Tibial artery (tissue), 4 donors: Measurements from ENCODE around the gene SARM1.
A peak's percentile ranks its signal among the peaks of the same experiment; 100 is the strongest.

Source experiments
- DNase-seq, 2 donors: peaks; one replicate each; pipeline ENCODE4 v3.0.0-alpha.2; 2019
- H3K27ac ChIP-seq, 2 donors: fragments of 200-600 bp; sonication (generic) in 1 of 2; 1 replicate in 1 of 2; 2 replicates in 1 of 2; pipeline ENCODE4 v1.5.1; 2018 to 2019; ENCODE audit warnings: mild to moderate bottlenecking in 1 of 2
- H3K27me3 ChIP-seq, 2 donors: fragments of 200-600 bp; sonication (generic) in 1 of 2; one replicate each; pipeline versions ENCODE4 v1.5.1 to v1.6.0; 2016 to 2019
- H3K36me3 ChIP-seq, 3 donors: fragments of 200-600 bp; sonication (generic) in 2 of 3; one replicate each; pipeline ENCODE4 v1.5.1; 2016 to 2019; ENCODE audit warnings: mild to moderate bottlenecking in 2 of 3
- H3K4me1 ChIP-seq, 4 donors: fragments of 200-600 bp; sonication (generic) in 2 of 4; 1 replicate in 3 of 4; 2 replicates in 1 of 4; pipeline ENCODE4 v1.5.1; 2016 to 2019
- H3K4me3 ChIP-seq, 2 donors: fragments of 200-600 bp; sonication (generic) in 1 of 2; 1 replicate in 1 of 2; 2 replicates in 1 of 2; pipeline ENCODE4 v1.5.1; 2018 to 2019; ENCODE audit warnings: mild to moderate bottlenecking in 2 of 2
- H3K9me3 ChIP-seq, 3 donors: fragments of 200-600 bp; sonication (generic) in 1 of 3; one replicate each; pipeline ENCODE4 v1.5.1; 2016 to 2019
- intact Hi-C: fragments of 100-400 bp; cut with DNase I; formaldehyde crosslinking; loops from one replicate; pipeline ENCODE4 v1.15.0; 2023; ENCODE audit warnings: low total_unique reads
- TF ChIP-seq, protein P1 (sequence below), 2 experiments: fragments of 200-600 bp in 1 of 2; fragments of 450-650 bp in 1 of 2; IDR thresholded peaks; one replicate each; pipeline ENCODE4 v1.5.1; 2017 to 2019; ENCODE audit warnings: antibody characterized with exemption in 2 of 2, mild to moderate bottlenecking in 1 of 2, moderate library complexity in 1 of 2

The SARM1 gene

DNA sequence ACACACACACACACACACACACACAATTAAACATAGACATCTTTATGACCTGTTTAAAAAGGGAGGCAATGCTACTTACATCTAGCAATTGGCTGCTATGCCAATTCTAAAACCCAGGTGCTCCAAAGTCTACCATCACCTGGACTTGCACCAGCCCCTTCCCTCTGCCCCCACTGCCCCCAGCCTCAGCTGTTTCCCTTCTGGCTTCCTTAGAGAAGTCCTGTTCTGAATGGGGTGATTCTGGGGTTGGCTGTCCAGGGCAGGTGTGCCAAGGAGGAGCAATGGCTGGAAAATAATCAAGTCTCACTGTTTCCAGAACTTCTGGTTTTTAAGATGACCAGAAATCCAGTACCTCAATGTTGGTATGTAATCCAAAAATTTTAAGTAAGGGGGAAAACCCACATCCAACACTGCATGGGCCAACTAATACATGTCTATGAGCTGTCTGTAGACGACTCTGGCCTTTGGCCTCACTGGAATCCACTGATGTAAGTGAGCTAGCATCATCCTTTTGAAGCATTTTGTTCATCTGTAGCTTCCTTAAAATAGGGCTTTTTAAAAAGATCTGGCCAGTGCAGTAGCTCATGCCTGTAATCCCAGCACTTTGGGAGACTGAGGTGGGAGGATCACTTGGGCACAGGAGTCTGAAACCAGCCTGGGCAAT is 38.3 kb upstream of the SARM1 start:
- Histone ChIP-seq H3K36me3 (peaks cover 20 to 41% (median 33%) of the 10 kb centered on the region in 3 donors), H3K4me1 (peaks cover 0 to 42% (median 38%) of the 10 kb centered on the region in 4 donors), H3K4me3 (no peak overlapping the region), H3K27ac (no peak overlapping the region), H3K9me3 (no peaks in the 10 kb centered on the region), H3K27me3 (no peaks in the 10 kb centered on the region)
- no peak for DNase-seq
- intact Hi-C loops: loop anchor here (10.0 kb wide), 2 partner anchors 288 to 962 kb away; partner anchors contain the start of genes NLK and NUFIP2
- TF ChIP-seq, protein P1, sequence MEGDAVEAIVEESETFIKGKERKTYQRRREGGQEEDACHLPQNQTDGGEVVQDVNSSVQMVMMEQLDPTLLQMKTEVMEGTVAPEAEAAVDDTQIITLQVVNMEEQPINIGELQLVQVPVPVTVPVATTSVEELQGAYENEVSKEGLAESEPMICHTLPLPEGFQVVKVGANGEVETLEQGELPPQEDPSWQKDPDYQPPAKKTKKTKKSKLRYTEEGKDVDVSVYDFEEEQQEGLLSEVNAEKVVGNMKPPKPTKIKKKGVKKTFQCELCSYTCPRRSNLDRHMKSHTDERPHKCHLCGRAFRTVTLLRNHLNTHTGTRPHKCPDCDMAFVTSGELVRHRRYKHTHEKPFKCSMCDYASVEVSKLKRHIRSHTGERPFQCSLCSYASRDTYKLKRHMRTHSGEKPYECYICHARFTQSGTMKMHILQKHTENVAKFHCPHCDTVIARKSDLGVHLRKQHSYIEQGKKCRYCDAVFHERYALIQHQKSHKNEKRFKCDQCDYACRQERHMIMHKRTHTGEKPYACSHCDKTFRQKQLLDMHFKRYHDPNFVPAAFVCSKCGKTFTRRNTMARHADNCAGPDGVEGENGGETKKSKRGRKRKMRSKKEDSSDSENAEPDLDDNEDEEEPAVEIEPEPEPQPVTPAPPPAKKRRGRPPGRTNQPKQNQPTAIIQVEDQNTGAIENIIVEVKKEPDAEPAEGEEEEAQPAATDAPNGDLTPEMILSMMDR (IDR thresholded peaks at IDR 0.05): no peak

DNA sequence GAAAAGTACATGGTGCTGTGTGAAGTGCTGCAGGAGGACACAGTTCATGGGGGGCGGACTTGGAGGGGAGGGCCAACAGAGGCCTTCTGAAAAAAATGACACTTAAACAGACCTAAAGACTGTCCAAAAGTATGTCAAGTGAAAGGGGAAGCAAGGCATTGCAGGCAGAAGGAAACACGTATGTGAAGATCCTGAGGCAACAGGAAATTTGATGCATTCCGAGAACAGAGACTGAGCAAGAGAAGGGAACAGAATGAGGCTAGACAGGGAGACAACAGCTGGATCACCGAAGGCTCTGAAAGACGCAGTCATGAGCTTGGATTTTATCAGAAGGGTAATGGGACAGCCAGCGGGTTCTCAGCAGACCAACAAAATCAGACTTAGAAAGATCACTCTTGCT is 37.3 kb upstream of the SARM1 start:
- Histone ChIP-seq H3K27ac (peak overlapping the region in 1 of 2 donors; percentile 85), H3K4me3 (peak overlapping the region; percentile 68 to 89), H3K27me3 (no peaks in the 10 kb centered on the region), H3K4me1 (peaks cover 0 to 48% (median 41%) of the 10 kb centered on the region in 4 donors), H3K36me3 (peaks cover 11 to 33% (median 23%) of the 10 kb centered on the region in 3 donors), H3K9me3 (no peaks in the 10 kb centered on the region)
- no peak for DNase-seq
- intact Hi-C loops: loop anchor here (10.0 kb wide), 2 partner anchors 289 to 961 kb away; partner anchors contain the start of genes NLK and NUFIP2
- TF ChIP-seq, protein P1 (IDR thresholded peaks at IDR 0.05): no peak

DNA sequence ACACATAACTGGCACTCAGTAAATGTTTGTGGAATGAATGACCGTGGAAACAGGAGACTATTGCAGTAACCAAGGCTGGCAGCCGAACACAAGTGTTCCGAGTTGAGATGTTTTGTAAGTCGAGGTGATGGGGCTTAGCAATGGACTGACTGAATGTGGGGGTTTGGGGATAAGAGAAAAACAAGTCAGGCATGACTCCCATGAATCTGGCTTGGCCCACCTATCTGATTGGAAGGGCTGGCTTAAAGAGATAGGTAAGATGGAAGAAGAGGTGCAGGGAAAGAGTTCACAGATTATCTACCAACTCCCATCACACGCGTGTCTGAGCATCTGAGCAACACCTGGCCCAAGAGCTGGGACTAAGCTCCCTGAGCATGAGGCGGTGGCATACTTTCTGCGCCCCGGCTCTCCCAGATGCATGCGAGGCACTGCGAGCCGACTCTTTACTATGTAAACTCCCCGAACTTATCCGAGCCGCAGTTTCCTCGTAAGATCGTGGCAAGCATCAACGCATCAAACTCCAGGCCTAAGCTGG is 36.8 kb upstream of the SARM1 start:
- Histone ChIP-seq H3K4me3 (peak overlapping the region; percentile 68 to 89), H3K27ac (peak overlapping the region; percentile 85 to 94), H3K36me3 (peaks cover 10 to 33% (median 18%) of the 10 kb centered on the region in 3 donors), H3K4me1 (peaks cover 0 to 48% (median 41%) of the 10 kb centered on the region in 4 donors), H3K27me3 (no peaks in the 10 kb centered on the region), H3K9me3 (no peaks in the 10 kb centered on the region)
- intact Hi-C loops: loop anchor here (5.0 to 10.0 kb wide), 3 partner anchors 290 to 960 kb away; partner anchors contain the start of genes NLK, NUFIP2 and PHF12
- no peak for DNase-seq
- TF ChIP-seq, protein P1 (IDR thresholded peaks at IDR 0.05): no peak

DNA sequence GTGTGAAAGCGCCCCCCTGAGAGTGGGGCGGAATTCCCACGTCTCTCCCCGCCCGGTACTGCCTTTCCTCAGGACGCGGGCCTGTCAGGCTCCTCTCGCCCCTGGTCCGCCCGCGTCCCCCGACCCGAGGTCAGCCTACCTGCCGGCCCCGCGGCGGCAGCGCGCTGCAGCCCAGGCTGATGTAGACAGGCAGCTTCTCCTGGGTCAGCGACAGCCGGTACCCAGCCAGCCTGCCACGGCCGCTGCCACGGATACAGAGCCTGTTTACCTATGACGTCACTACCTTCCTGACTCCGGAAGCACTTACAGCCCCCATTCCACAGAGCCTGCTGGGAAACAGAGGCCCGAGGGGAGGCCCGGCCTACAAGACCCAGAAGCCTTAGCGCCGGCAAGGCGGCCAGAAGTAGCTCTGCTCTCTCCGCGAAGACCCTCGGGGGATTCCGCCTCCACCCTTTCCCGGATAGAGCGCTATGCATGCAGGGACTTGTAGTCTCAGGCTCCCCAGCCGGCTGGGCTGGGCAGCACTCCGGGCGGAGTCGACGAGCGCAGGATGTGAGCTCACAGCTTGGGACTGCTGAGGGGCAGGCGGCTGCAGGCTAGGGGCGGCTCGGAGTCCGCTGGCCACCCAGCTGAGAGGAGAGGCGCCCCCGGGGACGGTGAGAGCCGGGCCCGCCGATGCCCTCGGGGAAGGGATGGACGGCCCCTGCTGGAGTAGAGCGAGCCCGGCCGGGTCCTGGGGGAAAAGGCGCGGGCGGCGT is 36.1 kb upstream of the SARM1 start, which contains the start of the genes IFT20 and TNFAIP1:
TSS of gene IFT20 (minus strand) at position 272 of the 758 bp plus-strand sequence. CDS start 3,487 bp downstream, outside the sequence.
TSS of gene TNFAIP1 (plus strand) at position 561 of the 758 bp plus-strand sequence. CDS start 3,761 bp downstream, outside the sequence.
- H3K4me3 ChIP-seq: peak within 1 kb of the TSS; percentile 68 to 89
- intact Hi-C loops: loop anchor here (5.0 to 10.0 kb wide), 3 partner anchors 291 to 959 kb away; partner anchors contain the start of genes NLK, NUFIP2 and PHF12
- peak within 1 kb of the TSS; percentile 92 to 94 for H3K27ac ChIP-seq
- H3K9me3 ChIP-seq: no peaks in the 10 kb centered on the region
- TF ChIP-seq, protein P1 (IDR thresholded peaks at IDR 0.05): peak in 1 of 2 experiments; percentile 8
- peaks cover 0 to 48% (median 41%) of the 10 kb centered on the region in 4 donors for H3K4me1 ChIP-seq
- DNase-seq: peak; percentile 99 to 100
- H3K36me3 ChIP-seq: peaks cover 16 to 33% (median 20%) of the 10 kb centered on the region in 3 donors
- H3K27me3 ChIP-seq: no peaks in the 10 kb centered on the region
